ENCODE results near the gene CCDC182. TPM values are rescaled to one million over a fixed set of nuclear protein-coding genes. Genes with fewer than 3 reads are reported as not detected.
A peak's percentile ranks its signal among the peaks of the same experiment; 100 is the strongest.

Gene CCDC182
- not detected for total RNA-seq

- CTCF ChIA-PET = interaction anchor here (0.8 to 2.1 kb wide), 2 partner anchors 13 to 502 kb away, joined by 3 to 8 read pairs; no protein-coding TSS in a partner anchor
- POLR2A ChIA-PET = interaction anchor here (0.5 kb wide), 1 partner anchor 916 kb away, joined by 5 read pairs; no protein-coding TSS in a partner anchor
- Mint-ChIP-seq H3K4me3 (no peak within 1 kb of the TSS), H3K27me3 (peaks cover 14% of the 10 kb centered on the region), H3K4me1 (peaks cover 7% of the 10 kb centered on the region), H3K27ac (no peak within 1 kb of the TSS), H3K9me3 (no peaks in the 10 kb centered on the region), H3K36me3 (ENCODE audit: low read depth) (no peaks in the 10 kb centered on the region)
- no peak for DNase-seq
These were observed at the start of gene CCDC182 for GRCh38 chr17:57745242-57745641. TSS of gene CCDC182 (minus strand) at chr17:57745299. CDS start at chr17:57745272, 27 bp downstream.

- DNase-seq = no peak
- Mint-ChIP-seq H3K27me3 (peaks cover 28% of the 10 kb centered on the region), H3K4me1 (peaks cover 7% of the 10 kb centered on the region), H3K36me3 (ENCODE audit: low read depth) (no peaks in the 10 kb centered on the region), H3K27ac (no peak overlapping the region), H3K9me3 (no peaks in the 10 kb centered on the region), H3K4me3 (no peak overlapping the region)
- CTCF ChIA-PET = interaction anchor here (0.8 to 1.0 kb wide), 2 partner anchors 12 to 40 kb away, joined by 3 read pairs; no protein-coding TSS in a partner anchor
- POLR2A ChIA-PET = no interaction called here
These were observed 49.7 kb upstream of the CCDC182 start for GRCh38 chr17:57794841-57795240.

GRCh38 chr17:57788725-57789124 lies 43.6 kb upstream of the CCDC182 start:
- no peaks in the 10 kb centered on the region for H3K9me3 Mint-ChIP-seq
- no peak overlapping the region for H3K27ac Mint-ChIP-seq
- H3K4me1 Mint-ChIP-seq = no peaks in the 10 kb centered on the region
- ChIA-PET CTCF (interaction anchor here (0.6 kb wide), 1 partner anchor 16 kb away, joined by 3 read pairs; no protein-coding TSS in a partner anchor), POLR2A (no interaction called here)
- H3K27me3 Mint-ChIP-seq = peaks cover 43% of the 10 kb centered on the region
- no peaks in the 10 kb centered on the region for H3K36me3 Mint-ChIP-seq (ENCODE audit: low read depth)
- no peak overlapping the region for H3K4me3 Mint-ChIP-seq
- no peak for DNase-seq

GRCh38 chr17:57785022-57785421 lies 39.9 kb upstream of the CCDC182 start:
- POLR2A ChIA-PET = no interaction called here
- H3K27me3 Mint-ChIP-seq = peaks cover 36% of the 10 kb centered on the region
- no peaks in the 10 kb centered on the region for H3K36me3 Mint-ChIP-seq (ENCODE audit: low read depth)
- H3K9me3 Mint-ChIP-seq = no peaks in the 10 kb centered on the region
- peaks cover 3% of the 10 kb centered on the region for H3K4me1 Mint-ChIP-seq
- CTCF ChIA-PET = interaction anchor here (1.2 kb wide), 1 partner anchor 17 kb away, joined by 3 read pairs; no protein-coding TSS in a partner anchor
- no peak overlapping the region for H3K4me3 Mint-ChIP-seq
- no peak for DNase-seq
- no peak overlapping the region for H3K27ac Mint-ChIP-seq

GRCh38 chr17:57784226-57784895 lies 39.3 kb upstream of the CCDC182 start:
- peaks cover 3% of the 10 kb centered on the region for H3K4me1 Mint-ChIP-seq
- H3K27ac Mint-ChIP-seq = no peak overlapping the region
- no peak overlapping the region for H3K4me3 Mint-ChIP-seq
- no peaks in the 10 kb centered on the region for H3K36me3 Mint-ChIP-seq (ENCODE audit: low read depth)
- CTCF ChIA-PET = interaction anchor here (0.9 to 2.2 kb wide), 7 partner anchors 8 to 541 kb away, joined by 3 to 12 read pairs (median 3); no protein-coding TSS in a partner anchor
- H3K9me3 Mint-ChIP-seq = no peaks in the 10 kb centered on the region
- POLR2A ChIA-PET = interaction anchor here (0.6 kb wide), 1 partner anchor 615 kb away, joined by 4 read pairs; no protein-coding TSS in a partner anchor
- peaks cover 32% of the 10 kb centered on the region for H3K27me3 Mint-ChIP-seq
- no peak for DNase-seq

- POLR2A ChIA-PET = interaction anchor here (0.5 kb wide), 1 partner anchor 110 kb away, joined by 3 read pairs; no protein-coding TSS in a partner anchor
- peak; percentile 79 for DNase-seq
- H3K4me3 Mint-ChIP-seq = no peak overlapping the region
- H3K27me3 Mint-ChIP-seq = peaks cover 24% of the 10 kb centered on the region
- no peaks in the 10 kb centered on the region for H3K36me3 Mint-ChIP-seq (ENCODE audit: low read depth)
- peaks cover 3% of the 10 kb centered on the region for H3K4me1 Mint-ChIP-seq
- no peaks in the 10 kb centered on the region for H3K9me3 Mint-ChIP-seq
- CTCF ChIA-PET = interaction anchor here (0.8 to 2.2 kb wide), 13 partner anchors 9 to 540 kb away, joined by 3 to 12 read pairs (median 3); no protein-coding TSS in a partner anchor
- no peak overlapping the region for H3K27ac Mint-ChIP-seq
These were observed 38.2 kb upstream of the CCDC182 start for GRCh38 chr17:57783338-57783742.

GRCh38 chr17:57782647-57783337 lies 37.7 kb upstream of the CCDC182 start:
- no peak for DNase-seq
- POLR2A ChIA-PET = no interaction called here
- CTCF ChIA-PET = interaction anchor here (0.7 to 2.2 kb wide), 11 partner anchors 8 to 539 kb away, joined by 3 to 12 read pairs (median 3); no protein-coding TSS in a partner anchor
- Mint-ChIP-seq H3K9me3 (no peaks in the 10 kb centered on the region), H3K4me1 (peaks cover 3% of the 10 kb centered on the region), H3K27ac (no peak overlapping the region), H3K36me3 (ENCODE audit: low read depth) (no peaks in the 10 kb centered on the region), H3K4me3 (no peak overlapping the region), H3K27me3 (peaks cover 20% of the 10 kb centered on the region)

- H3K27me3 Mint-ChIP-seq = peaks cover 13% of the 10 kb centered on the region
- no peak for DNase-seq
- no peaks in the 10 kb centered on the region for H3K9me3 Mint-ChIP-seq
- POLR2A ChIA-PET = no interaction called here
- CTCF ChIA-PET = interaction anchor here (1.3 to 2.2 kb wide), 2 partner anchors 10 to 657 kb away, joined by 3 to 12 read pairs; no protein-coding TSS in a partner anchor
- H3K4me3 Mint-ChIP-seq = no peak overlapping the region
- H3K4me1 Mint-ChIP-seq = peaks cover 3% of the 10 kb centered on the region
- no peak overlapping the region for H3K27ac Mint-ChIP-seq
- H3K36me3 Mint-ChIP-seq (ENCODE audit: low read depth) = no peaks in the 10 kb centered on the region
These were observed 37.0 kb upstream of the CCDC182 start for GRCh38 chr17:57782062-57782490.

GRCh38 chr17:57781386-57782061 lies 36.4 kb upstream of the CCDC182 start:
- peaks cover 8% of the 10 kb centered on the region for H3K27me3 Mint-ChIP-seq
- no peak overlapping the region for H3K27ac Mint-ChIP-seq
- CTCF ChIA-PET = interaction anchor here (1.3 kb wide), 1 partner anchor 656 kb away, joined by 3 read pairs; no protein-coding TSS in a partner anchor
- no peaks in the 10 kb centered on the region for H3K36me3 Mint-ChIP-seq (ENCODE audit: low read depth)
- POLR2A ChIA-PET = no interaction called here
- no peaks in the 10 kb centered on the region for H3K9me3 Mint-ChIP-seq
- H3K4me3 Mint-ChIP-seq = no peak overlapping the region
- H3K4me1 Mint-ChIP-seq = peaks cover 3% of the 10 kb centered on the region
- no peak for DNase-seq

GRCh38 chr17:57779706-57780105 lies 34.6 kb upstream of the CCDC182 start:
- ChIA-PET POLR2A (no interaction called here), CTCF (no interaction called here)
- Mint-ChIP-seq H3K27ac (no peak overlapping the region), H3K27me3 (peaks cover 14% of the 10 kb centered on the region), H3K9me3 (no peaks in the 10 kb centered on the region), H3K4me3 (no peak overlapping the region), H3K36me3 (ENCODE audit: low read depth) (no peaks in the 10 kb centered on the region), H3K4me1 (peaks cover 3% of the 10 kb centered on the region)
- DNase-seq = no peak

GRCh38 chr17:57778306-57778705 lies 33.2 kb upstream of the CCDC182 start:
- Mint-ChIP-seq H3K4me3 (no peak overlapping the region), H3K36me3 (ENCODE audit: low read depth) (no peaks in the 10 kb centered on the region), H3K9me3 (no peaks in the 10 kb centered on the region), H3K27me3 (peaks cover 25% of the 10 kb centered on the region), H3K4me1 (peaks cover under 1% of the 10 kb centered on the region), H3K27ac (no peak overlapping the region)
- DNase-seq = no peak
- ChIA-PET CTCF (no interaction called here), POLR2A (no interaction called here)

- peaks cover 36% of the 10 kb centered on the region for H3K27me3 Mint-ChIP-seq
- POLR2A ChIA-PET = no interaction called here
These were observed 31.3 kb upstream of the CCDC182 start for GRCh38 chr17:57776366-57776765.

More at GRCh38 chr17:57776366-57776765, 31.3 kb upstream of the CCDC182 start:
- CTCF ChIA-PET = interaction anchor here (1.1 to 1.7 kb wide), 3 partner anchors 9 to 29 kb away, joined by 3 read pairs; no protein-coding TSS in a partner anchor
- H3K27ac Mint-ChIP-seq = no peak overlapping the region
- no peak for DNase-seq
- H3K36me3 Mint-ChIP-seq (ENCODE audit: low read depth) = no peaks in the 10 kb centered on the region
- no peaks in the 10 kb centered on the region for H3K4me1 Mint-ChIP-seq
- no peaks in the 10 kb centered on the region for H3K9me3 Mint-ChIP-seq
- no peak overlapping the region for H3K4me3 Mint-ChIP-seq
